Epithelial cell of esophagus (primary cell): ENCODE results near the gene RUSF1.
"Not testable (repeated sequence)": the region's sequence is repeated elsewhere in the genome, so short reads cannot be mapped to it uniquely, and the experiment has no call there.

Experiments
- DNase-seq: peaks from one replicate; pipeline ENCODE4 v3.0.0; 2010; ENCODE audit warnings: low read depth
- H3K4me3 ChIP-seq: 2 replicates; pipeline ENCODE4 v1.5.1; 2011; ENCODE audit warnings: mild to moderate bottlenecking, low read length, control low read depth
- CTCF ChIP-seq: IDR thresholded peaks from 2 replicates; pipeline ENCODE4 v1.5.1; 2011; ENCODE audit warnings: low read depth, mild to moderate bottlenecking, low read length, control low read depth, inconsistent platforms; ENCODE audit not compliant: insufficient read depth; ENCODE audit errors: missing control alignments

Gene RUSF1

GRCh38 chr16:31507929-31508705 lies at the start of gene RUSF1:
Gene RUSF1 (minus strand): TSS chr16:31508391. CDS start chr16:31508373, 18 bp downstream.
- peak within 1 kb of the TSS; percentile 92 for H3K4me3 ChIP-seq
- DNase-seq, result peak; percentile 89
- no peak for TF ChIP-seq CTCF

- no peak for DNase-seq
- no peak for TF ChIP-seq CTCF
- H3K4me3 ChIP-seq, result no peak overlapping the region
Measured at GRCh38 chr16:31542763-31543162, 34.6 kb upstream of the RUSF1 start.

GRCh38 chr16:31539762-31540161 lies 31.6 kb upstream of the RUSF1 start:
- not testable (repeated sequence) for DNase-seq, H3K4me3 ChIP-seq

GRCh38 chr16:31538243-31538598 lies 30.0 kb upstream of the RUSF1 start:
- not testable (repeated sequence) for H3K4me3 ChIP-seq, DNase-seq

- no peak for DNase-seq
- no peak overlapping the region for H3K4me3 ChIP-seq
- no peak for TF ChIP-seq CTCF
Measured at GRCh38 chr16:31537362-31538242, 29.4 kb upstream of the RUSF1 start.

- TF ChIP-seq CTCF, result no peak
- no peak for DNase-seq
- no peak overlapping the region for H3K4me3 ChIP-seq
Measured at GRCh38 chr16:31536804-31537361, 28.7 kb upstream of the RUSF1 start.

GRCh38 chr16:31535737-31536136 lies 27.5 kb upstream of the RUSF1 start:
- no peak for DNase-seq
- H3K4me3 ChIP-seq, result no peak overlapping the region

More at GRCh38 chr16:31535737-31536136, 27.5 kb upstream of the RUSF1 start:
- TF ChIP-seq CTCF, result no peak
